GM12878 (cell line): ENCODE data around the gene ZMIZ1. TPM values are rescaled to one million over a fixed set of nuclear protein-coding genes. Genes with fewer than 3 reads are reported as not detected.

ENCODE experiments used
- ATAC-seq: fragments of 200-7000 bp; cut with Tn5 transposase; 3 replicates; pipeline ENCODE4 v1.9.1; 2020; ENCODE audit warnings: mild to moderate bottlenecking, moderate library complexity
- BruUV-seq: library from RNA; stranded (reverse); fragments of 400-500 nt; replicated peaks from 2 replicates; lab custom pipeline; 2021; lab: Mats Ljungman, UMichigan
- CTCF ChIA-PET: fragments of 300-600 bp; sonication (Branson Sonifier 250); formaldehyde crosslinking; extraction: SDS; loops from one replicate; lab custom pipeline; 2021; ENCODE audit warnings: inconsistent platforms; lab: Yijun Ruan, JAX
- POLR2A ChIA-PET: fragments of 350-600 bp; formaldehyde crosslinking; extraction: SDS; loops from one replicate; lab custom pipeline; 2021; ENCODE audit warnings: inconsistent platforms; lab: Charles Lee
- RAD21 ChIA-PET: fragments of 300-600 bp; sonication (Branson Sonifier 250); formaldehyde crosslinking; loops from one replicate; lab custom pipeline; 2023; ENCODE audit warnings: antibody characterized with exemption; ENCODE audit not compliant: unreplicated experiment; lab: Charles Lee
- SMC1A ChIA-PET: fragments of 300-600 bp; sonication (Branson Sonifier 250); formaldehyde crosslinking; loops from one replicate; lab custom pipeline; 2023; ENCODE audit not compliant: unreplicated experiment, uncharacterized antibody; lab: Charles Lee
- DNase-seq: peaks from one replicate; pipeline ENCODE4 v3.0.0-alpha.2; 2011; ENCODE audit warnings: low read depth, low spot score
- FAIRE-seq: peaks from 3 replicates; lab custom pipeline; 2011; peaks lifted over from hg19 to GRCh38; lab: Jason Lieb, UNC
- H2AFZ ChIP-seq: 2 replicates; pipeline ENCODE4 v1.6.0; 2011; ENCODE audit warnings: low read depth, low read length, control low read depth; ENCODE audit not compliant: control insufficient read depth
- H3K27ac ChIP-seq: 2 replicates; pipeline ENCODE4 v1.5.1; 2011; ENCODE audit warnings: control low read depth; ENCODE audit not compliant: control insufficient read depth, insufficient read depth
- H3K27me3 ChIP-seq, 2 experiments: replicated peaks in 1 of 2; 2 replicates each; pipeline versions ENCODE4 v1.6.0 to v1.6.1; 2011; ENCODE audit warnings: low read length in 1 of 2; ENCODE audit not compliant: control insufficient read depth in 2 of 2, insufficient read depth in 2 of 2
- H3K36me3 ChIP-seq, 2 experiments: 2 replicates each; pipeline ENCODE4 v1.5.1; 2011; ENCODE audit warnings: low read length in 1 of 2; ENCODE audit not compliant: control insufficient read depth in 2 of 2, insufficient read depth in 2 of 2
- H3K4me1 ChIP-seq: 2 replicates; pipeline ENCODE4 v1.6.1; 2011; ENCODE audit warnings: mild to moderate bottlenecking, low read length, moderate library complexity, mixed read lengths; ENCODE audit not compliant: control insufficient read depth, insufficient read depth
- H3K4me2 ChIP-seq: 2 replicates; pipeline ENCODE4 v1.6.0; 2011; ENCODE audit warnings: control low read depth; ENCODE audit not compliant: control insufficient read depth, insufficient read depth
- H3K4me3 ChIP-seq: fragments of 200-600 bp; sonication (generic); 2 replicates; pipeline ENCODE4 v1.5.1; 2016
- H3K79me2 ChIP-seq: 2 replicates; pipeline ENCODE4 v1.6.0; 2011; ENCODE audit warnings: low read length; ENCODE audit not compliant: control insufficient read depth, insufficient read depth
- H3K9ac ChIP-seq: 2 replicates; pipeline ENCODE4 v1.8.0; 2011; ENCODE audit warnings: low read length, control low read depth, mixed read lengths; ENCODE audit not compliant: control insufficient read depth, insufficient read depth
- H3K9me3 ChIP-seq: replicated peaks from 3 replicates; pipeline ENCODE4 v1.5.1; 2011; ENCODE audit warnings: mild to moderate bottlenecking, low read length; ENCODE audit not compliant: control insufficient read depth, insufficient read depth
- H4K20me1 ChIP-seq: 2 replicates; pipeline ENCODE4 v1.6.0; 2011; ENCODE audit not compliant: control insufficient read depth, insufficient read depth
- ATF7 ChIP-seq: fragments of 450-650 bp; IDR thresholded peaks from 2 replicates; pipeline ENCODE4 v1.6.1; 2016; ENCODE audit warnings: low read depth, mild to moderate bottlenecking
- DPF2 ChIP-seq: fragments of 450-650 bp; IDR thresholded peaks from 2 replicates; pipeline ENCODE4 v1.6.1; 2017; ENCODE audit warnings: mild to moderate bottlenecking
- EP300 ChIP-seq, 2 experiments: fragments of 150-350 bp in 1 of 2; IDR thresholded peaks; 2 replicates each; pipeline ENCODE4 v1.6.1; 2011 to 2012; ENCODE audit warnings: low read depth in 2 of 2, low read length in 2 of 2, borderline replicate concordance in 1 of 2, improper control_type of control experiment in 1 of 2, inconsistent platforms in 1 of 2; ENCODE audit not compliant: control insufficient read depth in 1 of 2
- FOXM1 ChIP-seq: IDR thresholded peaks from 2 replicates; pipeline ENCODE4 v1.6.1; 2012; ENCODE audit warnings: low read depth, mild to moderate bottlenecking, inconsistent platforms, low read length, moderate library complexity
- JUNB ChIP-seq: IDR thresholded peaks from 2 replicates; pipeline ENCODE4 v1.6.1; 2016; ENCODE audit warnings: antibody characterized with exemption, mild to moderate bottlenecking
- KDM1A ChIP-seq: fragments of 200-600 bp; sonication (generic); IDR thresholded peaks from 2 replicates; pipeline ENCODE4 v1.6.1; 2016; ENCODE audit warnings: borderline replicate concordance
- MAX ChIP-seq: IDR thresholded peaks from 2 replicates; pipeline ENCODE4 v1.6.1; 2012; ENCODE audit warnings: low read depth, low read length, improper control_type of control experiment
- NFXL1 ChIP-seq: fragments of 450-650 bp; IDR thresholded peaks from 2 replicates; pipeline ENCODE4 v1.6.1; 2017; ENCODE audit warnings: antibody characterized with exemption, mild to moderate bottlenecking, borderline replicate concordance
- NKRF ChIP-seq: fragments of 450-650 bp; conservative IDR thresholded peaks from 2 replicates; pipeline ENCODE4 v1.6.1; 2017; ENCODE audit warnings: mild to moderate bottlenecking, moderate library complexity
- RCOR1 ChIP-seq: conservative IDR thresholded peaks from 2 replicates; pipeline ENCODE4 v1.6.1; 2012; ENCODE audit warnings: low read depth, low read length, improper control_type of control experiment
- RUNX3 ChIP-seq: IDR thresholded peaks from 2 replicates; pipeline ENCODE4 v1.6.1; 2012; ENCODE audit warnings: low read length, inconsistent platforms
- SIN3A ChIP-seq: IDR thresholded peaks from 2 replicates; pipeline ENCODE4 v1.6.1; 2012; ENCODE audit warnings: low read depth, low read length, improper control_type of control experiment
- ZBTB11 ChIP-seq: fragments of 450-650 bp; formaldehyde crosslinking; IDR thresholded peaks from 2 replicates; pipeline ENCODE4 v1.5.0; 2022; ENCODE audit warnings: mild to moderate bottlenecking, missing genetic modification characterization
- ZNF592 ChIP-seq: fragments of 450-650 bp; IDR thresholded peaks from 2 replicates; pipeline ENCODE4 v1.6.1; 2017; ENCODE audit warnings: mild to moderate bottlenecking, moderate library complexity
- WGBS: methylation state at CpG from one replicate; pipeline ENCODE4 v1.1.6; 2016; ENCODE audit warnings: low lambda C conversion rate; ENCODE audit not compliant: insufficient replicate concordance, insufficient coverage; ENCODE audit errors: missing lambda C conversion rate; 5-methylcytosine and 5-hydroxymethylcytosine counted together
- in situ Hi-C: fragments of 300-500 bp; cut with MboI; formaldehyde crosslinking; loops from 9 replicates; pipeline ENCODE4 v1.14.3; 2018; ENCODE audit warnings: mixed read lengths
- intact Hi-C: fragments of 100-400 bp; cut with micrococcal nuclease; formaldehyde crosslinking; loops from one replicate; pipeline ENCODE4 v1.14.2; 2022; ENCODE audit not compliant: unreplicated experiment
- polyA plus RNA-seq, 11 experiments: library from polyadenylated mRNA; depleted of rRNA in 4 of 11; unstranded in 6 of 11; stranded (reverse) in 5 of 11; fragments of >200 nt; fragmentation: Nextera tagmentation in 4 of 11; fragmentation: Illumina TruSeq in 1 of 11; extraction: Ambion mirVana in 4 of 11; extraction: Trizol in 1 of 11; gene quantifications; 1 replicate in 1 of 11; 2 replicates in 10 of 11; pipeline versions ENCODE4 v1.2.1 to v1.2.3, GENCODE V29; 2011 to 2016; ENCODE audit warnings: inconsistent platforms in 2 of 11, missing spikeins in 2 of 11, low read depth in 1 of 11
- total RNA-seq, 4 experiments: library from RNA; depleted of rRNA in 3 of 4; stranded (reverse); fragments of >200 nt in 3 of 4; fragmentation: Illumina TruSeq in 1 of 4; extraction: Trizol in 1 of 4; gene quantifications; 2 replicates each; pipeline versions ENCODE4 v1.2.1 to v1.2.3, GENCODE V29; 2013 to 2021

The ZMIZ1 gene
- total and polyA plus RNA-seq, 10 of the 15 experiments (the other 5 are each of a cell fraction or from before 2014, with no cell fraction given) = 3.1 to 82.3 (median 14.9) TPM

GRCh38 chr10:79167537-79167936 lies 98.8 kb downstream of the ZMIZ1 start (continued):
- no peak for TF ChIP-seq NKRF
- TF ChIP-seq FOXM1 = no peak
- no peak for TF ChIP-seq KDM1A

GRCh38 chr10:79168210-79168609 lies 99.4 kb downstream of the ZMIZ1 start:
- H3K4me3 ChIP-seq = no peak overlapping the region
- RAD21 ChIA-PET = no interaction called here
- SMC1A ChIA-PET = interaction anchor here (1.5 kb wide), 1 partner anchor 28 kb away, joined by 3 read pairs; no protein-coding TSS in a partner anchor
- H3K27ac ChIP-seq = no peak overlapping the region
- H3K36me3 ChIP-seq = no peaks in the 10 kb centered on the region
- POLR2A ChIA-PET = no interaction called here
- no peaks in the 10 kb centered on the region for H3K27me3 ChIP-seq
- in situ Hi-C loops (no loop called here), intact Hi-C loops (no loop called here)
- no peak for DNase-seq
- ATAC-seq = no peak
- H3K4me1 ChIP-seq = no peaks in the 10 kb centered on the region; the same call in 1 of the 2 replicates
- WGBS = 39% methylated on average over 5 of the region's 5 CpGs
- H3K79me2 ChIP-seq = no peaks in the 10 kb centered on the region
- H2AFZ ChIP-seq = no peak overlapping the region
- no peaks in the 10 kb centered on the region for H3K9me3 ChIP-seq
- H3K9ac ChIP-seq = no peak overlapping the region
- BruUV-seq = no TSS peak
- CTCF ChIA-PET = interaction anchor here (1.0 kb wide), 1 partner anchor 30 kb away, joined by 3 read pairs; no protein-coding TSS in a partner anchor
- no peaks in the 10 kb centered on the region for H4K20me1 ChIP-seq
- no peak overlapping the region for H3K4me2 ChIP-seq
- FAIRE-seq = no peak
- TF ChIP-seq EP300 (IDR thresholded peaks at IDR 0.05; ENCODE audit: borderline replicate concordance in 1 of 2, control insufficient read depth in 1 of 2, low read depth in 2 of 2, low read length in 2 of 2) (no peak), MAX (no peak), DPF2 (no peak), JUNB (no peak), RUNX3 (no peak), NFXL1 (no peak), ZBTB11 (CRISPR knock-in tag) (no peak), RCOR1 (no peak), ATF7 (no peak), ZNF592 (no peak), SIN3A (no peak)
